Smooth muscle cell of the pulmonary artery (primary cell): ENCODE measurements around the gene DDX60. TPM values are rescaled to one million over a fixed set of nuclear protein-coding genes. Genes with fewer than 3 reads are reported as not detected.

Source experiments
- total RNA-seq: library from RNA; depleted of rRNA; stranded (reverse); fragments of >200 nt; gene quantifications from 2 replicates; pipeline ENCODE4 v1.2.3, GENCODE V29; 2014

The DDX60 gene, protein sequence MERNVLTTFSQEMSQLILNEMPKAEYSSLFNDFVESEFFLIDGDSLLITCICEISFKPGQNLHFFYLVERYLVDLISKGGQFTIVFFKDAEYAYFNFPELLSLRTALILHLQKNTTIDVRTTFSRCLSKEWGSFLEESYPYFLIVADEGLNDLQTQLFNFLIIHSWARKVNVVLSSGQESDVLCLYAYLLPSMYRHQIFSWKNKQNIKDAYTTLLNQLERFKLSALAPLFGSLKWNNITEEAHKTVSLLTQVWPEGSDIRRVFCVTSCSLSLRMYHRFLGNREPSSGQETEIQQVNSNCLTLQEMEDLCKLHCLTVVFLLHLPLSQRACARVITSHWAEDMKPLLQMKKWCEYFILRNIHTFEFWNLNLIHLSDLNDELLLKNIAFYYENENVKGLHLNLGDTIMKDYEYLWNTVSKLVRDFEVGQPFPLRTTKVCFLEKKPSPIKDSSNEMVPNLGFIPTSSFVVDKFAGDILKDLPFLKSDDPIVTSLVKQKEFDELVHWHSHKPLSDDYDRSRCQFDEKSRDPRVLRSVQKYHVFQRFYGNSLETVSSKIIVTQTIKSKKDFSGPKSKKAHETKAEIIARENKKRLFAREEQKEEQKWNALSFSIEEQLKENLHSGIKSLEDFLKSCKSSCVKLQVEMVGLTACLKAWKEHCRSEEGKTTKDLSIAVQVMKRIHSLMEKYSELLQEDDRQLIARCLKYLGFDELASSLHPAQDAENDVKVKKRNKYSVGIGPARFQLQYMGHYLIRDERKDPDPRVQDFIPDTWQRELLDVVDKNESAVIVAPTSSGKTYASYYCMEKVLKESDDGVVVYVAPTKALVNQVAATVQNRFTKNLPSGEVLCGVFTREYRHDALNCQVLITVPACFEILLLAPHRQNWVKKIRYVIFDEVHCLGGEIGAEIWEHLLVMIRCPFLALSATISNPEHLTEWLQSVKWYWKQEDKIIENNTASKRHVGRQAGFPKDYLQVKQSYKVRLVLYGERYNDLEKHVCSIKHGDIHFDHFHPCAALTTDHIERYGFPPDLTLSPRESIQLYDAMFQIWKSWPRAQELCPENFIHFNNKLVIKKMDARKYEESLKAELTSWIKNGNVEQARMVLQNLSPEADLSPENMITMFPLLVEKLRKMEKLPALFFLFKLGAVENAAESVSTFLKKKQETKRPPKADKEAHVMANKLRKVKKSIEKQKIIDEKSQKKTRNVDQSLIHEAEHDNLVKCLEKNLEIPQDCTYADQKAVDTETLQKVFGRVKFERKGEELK (N-terminal part only)
- total RNA-seq: 14.6 and 17.4 TPM in 2 replicates

DNA sequence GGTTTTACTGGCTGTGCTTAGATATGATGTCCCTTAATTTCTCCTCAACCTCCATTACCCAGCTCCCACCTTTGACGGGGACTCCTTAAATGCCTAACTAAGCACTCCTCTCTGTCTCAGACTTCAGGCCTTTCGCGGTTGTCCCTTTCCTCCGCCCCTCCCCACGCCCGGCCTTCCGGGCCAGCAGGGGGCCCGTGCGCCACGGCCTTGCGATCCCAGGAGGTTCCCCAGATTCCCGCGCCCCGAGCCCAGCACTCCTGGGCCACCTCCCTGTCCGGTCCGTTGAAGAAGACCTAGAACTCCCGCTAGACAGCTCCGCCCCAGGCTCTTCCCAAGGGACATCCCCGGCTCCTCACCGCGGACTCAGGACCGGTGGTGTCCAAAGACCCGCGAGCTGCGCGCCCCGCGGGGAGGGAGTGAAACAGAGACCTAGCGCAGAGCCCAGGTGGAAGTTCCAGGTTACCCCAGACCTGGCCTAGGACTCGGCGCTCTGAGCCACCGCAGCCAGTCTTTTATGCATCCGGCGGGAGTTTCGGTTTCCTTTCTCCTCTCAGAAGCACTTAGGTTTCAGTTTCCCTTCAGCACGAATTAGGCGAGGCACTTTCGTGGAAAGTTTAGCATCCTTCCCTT is at the start of gene DDX60:
TSS of gene DDX60 (minus strand) at position 487 of the 630 bp plus-strand sequence. CDS start 7,493 bp downstream, outside the sequence.

Other genes starting within 250 kb of the DDX60 start
- 5.5 and 18.4 TPM in 2 replicates for gene ANXA10, start 226.2 kb downstream of the DDX60 start, total RNA-seq
- gene DDX60L, start 161.7 kb upstream of the DDX60 start, total RNA-seq: 12.0 and 12.8 TPM in 2 replicates
- gene PALLD, start 178.3 kb upstream of the DDX60 start, total RNA-seq: 175 and 177 TPM in 2 replicates